GM12891 (cell line): ENCODE measurements around the gene VAV3.

Source experiments
- POLR2A ChIP-seq: IDR thresholded peaks from 2 replicates; pipeline ENCODE4 v1.6.1; 2011; ENCODE audit warnings: low read depth, low read length, control low read depth
- POLR2AphosphoS5 ChIP-seq: IDR thresholded peaks from 2 replicates; pipeline ENCODE4 v1.6.1; 2011; ENCODE audit warnings: low read depth, low read length, control low read depth
- SPI1 ChIP-seq: IDR thresholded peaks from 2 replicates; pipeline ENCODE4 v1.6.1; 2011; ENCODE audit warnings: low read depth, low read length, control low read depth
- TAF1 ChIP-seq: IDR thresholded peaks from 2 replicates; pipeline ENCODE4 v1.6.1; 2011; ENCODE audit warnings: low read depth, low read length, control low read depth

DNA sequence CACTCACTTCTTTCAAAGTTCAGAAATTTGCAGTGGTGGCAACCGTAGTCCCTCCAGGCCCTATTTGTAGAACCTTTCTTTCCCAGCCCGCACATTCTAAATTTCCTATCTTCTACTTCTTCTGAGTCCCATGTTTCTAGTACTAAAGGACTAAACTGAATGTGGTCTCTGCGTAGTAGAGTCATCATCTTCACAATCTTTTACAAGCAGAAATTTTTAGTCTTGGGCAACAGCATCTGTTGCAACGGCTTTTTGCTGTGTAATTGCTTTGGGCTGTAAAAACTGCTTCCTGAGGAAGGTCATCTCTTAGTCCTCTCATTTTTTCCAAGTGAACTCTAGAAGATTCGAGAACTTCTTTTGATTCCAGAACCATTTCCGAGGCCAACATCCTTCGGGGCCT is 23.9 kb downstream of the VAV3 start:
- TF ChIP-seq POLR2AphosphoS5 (no peak), TAF1 (no peak), POLR2A (no peak), SPI1 (no peak)
